NOMO-1 (cell line): ENCODE measurements around the gene POTEJ.
"Not testable (repeated sequence)": the region's sequence is repeated elsewhere in the genome, so short reads cannot be mapped to it uniquely, and the experiment has no call there.

ENCODE experiments used
- DNase-seq, 2 experiments: peaks; one replicate each; lab custom pipeline; 2025; ENCODE audit not compliant: unreplicated experiment in 2 of 2; lab: John Stamatoyannopoulos, UW

Gene POTEJ

DNA sequence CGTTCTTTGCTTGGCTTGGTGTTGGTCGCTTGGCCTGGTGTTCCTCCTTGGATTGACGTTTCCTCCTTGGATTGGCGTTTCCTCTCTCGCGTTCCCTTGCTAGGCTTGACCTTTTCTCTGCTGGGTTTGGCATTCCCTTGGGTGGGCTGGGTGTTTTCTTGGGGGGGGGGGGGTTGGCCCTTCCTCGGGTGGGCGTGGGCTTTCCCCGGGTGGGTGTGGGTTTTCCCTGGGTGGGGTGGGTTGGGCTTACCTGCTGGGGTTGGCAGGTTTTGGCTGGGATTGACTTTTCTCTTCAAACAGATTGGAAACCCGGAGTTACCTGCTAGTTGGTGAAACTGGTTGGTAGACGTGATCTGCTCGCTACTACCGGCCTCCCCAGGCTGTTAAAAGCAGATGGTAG lies at the start of gene POTEJ:
TSS of gene POTEJ (plus strand) at position 301 of the 400 bp plus-strand sequence. CDS start at position 394, 93 bp downstream.
- not testable (repeated sequence) for DNase-seq

DNA sequence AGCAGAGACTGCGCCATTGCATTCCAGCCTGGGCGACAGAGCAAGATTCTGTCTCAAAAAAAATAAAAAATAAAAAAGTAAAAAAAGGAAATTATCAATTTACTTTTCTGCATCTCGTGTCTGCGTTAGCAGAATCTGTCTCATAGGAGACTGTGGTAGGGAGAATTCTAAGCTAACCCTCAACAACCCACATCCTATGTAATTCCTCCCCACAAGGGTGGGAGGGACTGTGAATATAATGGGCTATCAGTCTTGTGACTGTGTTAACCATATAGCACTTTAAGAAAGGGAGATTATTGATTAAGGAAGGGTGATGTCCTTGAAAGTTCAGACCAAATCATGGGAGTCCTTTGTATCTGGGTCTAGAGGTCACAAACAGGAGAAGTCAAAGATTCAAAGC lies 45.1 kb upstream of the POTEJ start:
- not testable (repeated sequence) for DNase-seq

DNA sequence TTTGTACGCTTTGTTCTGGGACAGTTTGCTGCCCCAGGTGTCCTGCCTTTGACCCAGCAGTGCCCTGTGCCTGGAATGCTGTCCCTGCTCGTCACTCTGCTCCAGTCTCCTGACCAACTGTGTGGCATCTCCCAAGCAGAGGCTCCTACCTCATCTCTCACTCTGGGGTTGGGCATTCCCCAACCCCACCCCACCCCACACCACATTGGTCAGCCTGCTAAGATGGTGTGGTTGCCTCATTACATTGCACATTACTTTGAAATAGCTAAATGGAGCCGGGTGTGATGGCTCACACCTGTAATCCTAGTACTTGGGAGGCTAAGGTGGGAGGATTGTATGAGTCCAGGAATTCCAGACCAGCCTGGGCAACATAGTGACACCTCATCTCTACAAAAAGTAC lies 39.3 kb upstream of the POTEJ start:
- DNase-seq: not testable (repeated sequence)

DNA sequence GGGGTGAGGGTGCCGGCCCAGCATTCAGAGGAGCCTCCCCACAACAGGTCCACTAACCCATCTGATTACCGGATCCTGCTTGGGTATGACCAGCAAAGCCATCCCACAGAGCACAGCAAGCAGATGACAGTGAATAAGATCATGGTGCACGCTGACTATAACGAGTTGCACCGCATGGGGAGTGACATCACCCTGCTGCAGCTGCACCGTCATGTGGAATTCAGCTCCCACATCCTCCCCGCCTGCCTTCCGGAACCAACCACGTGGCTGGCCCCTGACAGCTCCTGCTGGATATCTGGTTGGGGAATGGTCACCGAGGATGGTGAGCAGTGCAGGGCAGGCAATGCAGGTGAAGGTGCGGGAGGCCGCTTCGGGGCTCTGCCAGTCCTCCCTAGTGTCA lies 37.0 kb upstream of the POTEJ start:
- not testable (repeated sequence) for DNase-seq

DNA sequence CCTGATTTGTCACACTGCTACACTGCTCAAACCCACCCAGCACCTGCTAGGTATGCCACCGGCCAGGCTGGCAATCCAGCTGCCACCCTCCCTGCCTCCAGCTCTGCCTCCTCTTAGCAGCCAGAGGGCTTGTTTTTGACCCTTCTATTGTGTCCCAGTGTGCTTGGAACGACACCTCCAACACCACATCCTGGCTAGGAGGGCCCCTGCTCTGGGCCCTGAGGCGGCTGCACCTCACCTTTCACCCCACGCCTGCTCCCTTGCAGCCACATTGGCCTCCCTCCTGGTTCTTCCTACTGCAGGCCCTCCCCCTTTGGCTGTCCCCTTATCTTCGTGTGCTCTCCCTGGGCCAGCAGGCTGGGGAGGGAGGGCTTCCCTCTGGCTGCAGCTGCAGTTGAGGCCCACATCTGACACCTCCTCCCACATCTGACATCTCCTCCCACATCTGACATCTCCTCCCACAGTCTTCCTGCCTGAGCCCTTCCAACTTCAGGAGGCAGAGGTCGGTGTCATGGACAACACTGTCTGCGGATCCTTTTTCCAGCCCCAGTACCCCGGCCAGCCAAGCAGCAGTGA lies 34.9 kb upstream of the POTEJ start:
- DNase-seq: not testable (repeated sequence)

DNA sequence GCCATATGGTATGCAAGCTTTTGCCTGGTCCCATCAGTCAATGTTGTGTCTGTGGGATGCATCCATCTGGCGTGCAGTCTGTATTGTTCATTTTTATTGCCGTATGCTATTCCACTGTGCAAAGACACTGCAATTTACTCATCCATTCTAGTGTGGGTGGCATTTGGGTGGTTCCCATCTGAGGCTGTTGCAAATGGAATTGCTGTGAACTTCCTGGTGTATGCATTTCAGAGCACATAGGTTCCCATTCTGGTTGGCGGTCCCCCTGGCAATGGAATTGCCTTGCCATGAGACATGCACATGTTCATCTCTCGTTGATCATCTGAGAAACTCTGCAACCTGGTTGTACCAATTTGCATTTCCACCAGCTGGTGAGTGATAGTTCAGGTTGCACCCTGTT lies 33.7 kb upstream of the POTEJ start:
- DNase-seq: not testable (repeated sequence)

DNA sequence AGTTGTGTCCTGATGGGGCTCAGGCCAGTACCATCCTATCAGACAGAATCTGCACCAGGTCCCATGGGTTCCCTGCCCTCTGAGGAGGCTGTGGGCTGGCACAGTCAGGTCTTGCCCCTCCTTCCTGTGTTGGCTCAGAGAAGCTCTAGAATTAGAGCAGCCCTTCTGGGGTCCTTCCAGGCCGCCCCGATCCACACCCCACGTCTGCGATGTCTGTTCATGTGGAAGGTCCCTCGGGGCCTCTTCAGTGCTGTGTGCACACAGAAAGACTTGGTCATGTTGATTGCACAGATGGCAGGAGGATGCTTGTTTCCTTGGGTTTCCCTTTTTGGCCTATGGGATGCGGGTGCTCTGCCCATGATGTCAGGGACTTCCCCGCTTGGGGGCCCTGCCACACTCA lies 32.1 kb upstream of the POTEJ start:
- not testable (repeated sequence) for DNase-seq

DNA sequence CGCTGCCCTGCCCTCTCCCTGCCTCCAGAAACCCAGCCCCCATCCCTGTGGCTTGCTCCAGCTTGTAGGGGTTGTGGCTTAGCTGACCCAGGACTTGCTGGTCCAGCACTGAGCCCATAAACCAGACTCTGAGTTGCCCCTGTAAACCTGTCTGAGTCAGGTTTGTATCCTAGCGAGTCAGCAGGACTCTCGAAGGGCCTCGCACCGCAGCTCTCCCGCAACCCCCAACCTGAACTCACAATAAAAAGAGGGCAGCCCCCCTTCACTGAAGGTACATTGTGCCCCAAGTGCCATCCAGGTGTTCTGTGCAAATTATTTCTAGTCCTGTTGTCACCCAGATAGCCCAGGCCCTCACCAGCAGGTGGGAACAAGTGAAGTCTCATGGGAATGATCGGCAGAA lies 29.7 kb upstream of the POTEJ start:
- not testable (repeated sequence) for DNase-seq

DNA sequence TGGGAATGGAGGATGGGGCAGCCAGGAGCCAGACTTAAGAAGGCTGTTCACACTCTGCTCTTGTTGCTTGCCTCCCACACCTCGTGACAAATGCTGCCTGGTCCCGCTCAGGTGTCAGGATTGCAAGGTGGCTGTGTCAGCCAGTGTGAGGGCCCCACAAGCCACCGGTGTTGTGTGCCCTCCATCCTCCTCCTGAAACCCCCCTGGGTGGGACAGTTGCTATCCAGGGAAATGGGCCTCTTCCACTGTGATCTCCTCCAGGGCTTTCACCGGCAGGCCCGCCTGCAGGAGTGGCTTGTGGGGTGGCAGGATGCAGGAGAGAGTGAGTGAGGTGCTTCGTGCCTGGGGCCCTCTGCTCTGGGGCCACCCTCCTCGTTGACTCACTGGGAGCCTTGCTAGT lies 28.3 kb upstream of the POTEJ start:
- not testable (repeated sequence) for DNase-seq

DNA sequence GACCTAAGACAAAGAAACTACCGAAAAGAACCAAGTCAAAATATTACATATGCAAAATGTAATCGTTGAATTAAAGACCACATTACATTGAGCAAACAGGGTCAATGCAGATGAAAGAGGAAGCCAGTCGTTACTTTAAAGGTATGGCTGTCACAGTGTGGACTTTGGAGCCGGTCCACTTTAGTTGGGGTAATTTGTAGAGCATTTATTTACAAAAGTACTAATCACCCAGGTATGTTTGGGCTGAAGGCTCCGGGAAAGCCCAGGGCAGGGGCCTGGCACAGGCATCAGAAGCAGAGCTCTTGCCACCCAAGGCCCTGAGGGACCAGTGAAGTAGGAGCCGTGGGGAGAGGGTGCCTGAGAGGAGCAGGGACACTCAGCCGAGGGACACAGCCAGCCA lies 27.7 kb upstream of the POTEJ start:
- not testable (repeated sequence) for DNase-seq

DNA sequence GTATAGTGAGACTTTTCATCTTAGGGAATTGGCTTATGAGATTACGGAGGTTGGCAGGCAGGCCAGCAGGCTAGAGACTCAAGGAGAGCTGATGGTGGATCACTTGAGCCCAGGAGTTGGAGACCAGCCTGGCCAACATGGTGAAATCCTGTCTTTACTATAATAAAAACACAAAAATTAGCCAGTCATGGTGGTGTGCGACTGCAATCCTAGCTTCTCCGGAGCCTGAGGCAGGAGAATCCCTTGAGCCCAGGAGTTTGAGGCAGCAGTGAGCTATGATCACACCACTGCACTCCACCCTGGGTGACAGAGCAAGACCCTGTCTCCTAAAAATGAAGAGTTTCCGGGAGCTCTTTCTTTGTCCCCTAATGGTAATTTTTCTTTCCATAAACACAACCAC lies 26.5 kb upstream of the POTEJ start:
- DNase-seq: not testable (repeated sequence)

DNA sequence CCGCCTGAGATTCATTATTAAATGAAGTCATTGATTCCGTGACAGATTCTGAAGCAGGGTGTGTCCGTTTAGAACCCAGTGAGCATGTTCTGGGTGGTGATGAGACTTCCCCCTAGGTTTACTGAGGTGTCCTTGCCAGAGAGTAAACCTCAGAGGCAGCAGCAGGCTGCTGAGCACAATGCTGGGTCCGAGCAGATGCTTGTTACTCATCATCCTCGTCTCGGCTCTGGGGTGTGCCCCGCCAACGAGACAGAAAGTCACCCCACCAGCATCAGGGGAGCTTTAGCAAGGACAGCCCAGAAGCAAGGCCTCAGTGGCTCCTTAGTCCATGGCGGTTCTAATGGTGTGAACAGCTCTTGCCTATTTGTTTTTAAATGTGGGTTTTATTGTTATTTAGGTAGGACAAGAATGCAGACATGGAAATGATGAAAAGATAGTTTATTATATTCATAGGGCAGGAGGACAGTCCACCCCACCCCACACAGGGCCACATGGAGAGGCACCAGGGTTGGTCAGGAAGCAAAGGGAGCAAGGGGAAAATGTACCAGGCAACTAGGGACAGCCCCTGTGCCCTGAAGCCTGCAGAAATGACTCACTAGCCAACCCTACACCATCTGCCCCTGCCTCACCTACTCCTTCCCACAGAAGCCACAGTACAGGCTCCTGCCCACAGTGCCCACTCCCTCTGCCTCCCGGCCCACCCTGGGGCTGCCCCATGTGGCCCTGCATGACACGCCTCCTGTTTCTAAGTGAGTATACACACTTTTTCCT lies 22.4 kb upstream of the POTEJ start:
- not testable (repeated sequence) for DNase-seq

DNA sequence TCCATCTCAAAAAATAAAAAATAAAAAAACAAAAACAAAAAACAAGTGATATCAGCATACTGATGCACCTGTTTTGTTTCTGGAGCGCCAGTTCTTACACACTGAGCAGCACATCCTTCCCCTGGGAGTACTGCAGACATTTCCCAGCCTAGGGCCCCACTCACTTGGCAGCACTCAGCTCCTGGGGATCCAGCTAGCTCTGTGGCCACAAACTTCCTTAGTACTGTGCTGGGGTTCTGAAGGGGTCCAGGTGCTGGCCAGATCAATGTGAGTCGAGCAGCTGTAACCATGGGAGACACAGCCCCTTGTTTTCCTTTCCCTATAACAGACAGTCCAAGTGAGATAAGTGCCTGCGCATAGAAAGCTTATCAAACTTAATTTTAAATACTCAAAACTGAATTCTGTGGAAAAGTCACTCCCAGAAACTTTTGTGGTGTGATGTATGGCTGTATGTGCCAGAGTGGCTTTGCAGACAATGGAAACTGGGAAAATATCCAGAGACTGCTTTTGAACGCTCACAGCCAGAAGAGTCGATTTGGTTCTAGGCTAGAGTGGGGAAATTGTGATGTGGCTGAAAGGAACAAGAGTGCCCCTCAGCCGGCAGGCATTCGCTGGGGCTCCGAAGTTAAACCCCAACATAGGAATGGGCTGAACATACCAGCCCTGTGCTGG lies 20.9 kb upstream of the POTEJ start:
- DNase-seq: not testable (repeated sequence)

DNA sequence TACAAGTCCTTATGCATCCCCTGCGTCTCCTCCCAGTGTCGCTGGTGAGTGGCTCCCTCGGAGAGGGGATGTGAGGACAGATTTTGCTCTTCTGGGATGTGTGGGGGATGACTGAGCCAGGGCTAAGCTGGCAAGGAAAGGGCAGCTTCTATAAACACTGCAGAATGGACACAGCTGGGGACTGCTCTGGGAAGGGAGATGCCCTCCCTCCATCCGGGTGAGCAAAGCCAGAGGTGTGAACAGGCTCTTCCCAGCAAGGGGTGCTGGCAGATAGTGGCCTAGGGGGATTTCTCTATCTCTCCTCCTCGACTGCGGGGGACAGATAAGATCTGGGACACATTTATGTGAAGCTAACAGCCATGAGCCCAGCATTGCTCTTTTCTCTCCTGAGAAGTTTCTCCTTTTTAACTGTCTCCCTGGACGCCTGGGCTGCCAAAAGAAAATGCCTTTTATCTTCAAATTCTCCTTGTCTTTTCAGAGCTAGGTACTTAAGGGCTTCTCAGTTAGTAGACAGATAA lies 20.3 kb upstream of the POTEJ start:
- not testable (repeated sequence) for DNase-seq

DNA sequence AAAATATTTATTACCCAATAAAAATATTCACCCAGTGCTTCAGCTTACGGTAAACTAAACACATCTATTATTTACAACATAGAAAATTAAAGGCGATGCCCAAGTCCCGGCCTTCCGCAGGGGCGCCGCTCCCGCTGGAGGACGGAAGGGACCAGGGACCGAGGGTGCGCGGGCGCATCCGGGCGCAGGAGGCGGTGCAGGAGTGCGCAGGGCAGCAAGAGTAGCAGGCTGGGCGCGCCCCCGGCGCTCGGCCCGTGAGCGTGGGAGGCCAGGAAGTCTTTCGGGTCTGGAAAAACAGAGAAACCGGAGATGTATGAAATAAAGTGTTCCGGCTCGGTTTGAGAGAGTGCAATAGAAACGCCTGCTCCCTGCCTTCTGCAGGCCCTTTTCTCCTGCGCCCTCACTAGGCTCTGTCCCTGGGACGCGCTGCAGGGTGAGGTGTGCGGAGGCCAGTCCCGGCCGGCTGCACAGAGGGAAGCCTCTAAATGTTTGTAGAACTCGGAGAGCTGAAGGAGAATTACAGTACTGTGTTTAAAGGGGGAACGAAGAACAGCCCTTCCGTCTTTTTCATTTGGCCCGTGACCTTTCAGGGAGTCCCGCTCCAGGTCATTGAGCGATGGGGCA lies 18.3 kb upstream of the POTEJ start:
- DNase-seq: not testable (repeated sequence)

DNA sequence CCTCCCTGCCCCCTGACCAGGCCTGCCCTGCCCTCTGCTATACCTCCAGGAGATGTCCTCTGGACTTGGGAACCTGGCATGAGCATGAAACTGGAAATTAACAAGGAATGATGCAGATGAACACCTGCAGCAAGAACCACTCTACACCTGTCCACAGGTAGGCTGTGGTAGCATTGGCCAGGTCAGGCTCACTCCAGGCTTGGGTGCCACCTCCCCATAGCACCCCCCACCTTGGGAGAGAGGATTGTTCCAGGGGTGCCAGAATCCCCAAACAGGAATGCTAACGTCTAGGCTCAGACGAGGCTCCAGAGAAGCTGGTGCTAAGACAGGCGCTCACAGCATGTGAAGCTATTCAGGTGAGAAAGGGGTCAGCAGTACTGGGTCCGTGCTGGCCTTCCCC lies 17.2 kb upstream of the POTEJ start:
- not testable (repeated sequence) for DNase-seq

DNA sequence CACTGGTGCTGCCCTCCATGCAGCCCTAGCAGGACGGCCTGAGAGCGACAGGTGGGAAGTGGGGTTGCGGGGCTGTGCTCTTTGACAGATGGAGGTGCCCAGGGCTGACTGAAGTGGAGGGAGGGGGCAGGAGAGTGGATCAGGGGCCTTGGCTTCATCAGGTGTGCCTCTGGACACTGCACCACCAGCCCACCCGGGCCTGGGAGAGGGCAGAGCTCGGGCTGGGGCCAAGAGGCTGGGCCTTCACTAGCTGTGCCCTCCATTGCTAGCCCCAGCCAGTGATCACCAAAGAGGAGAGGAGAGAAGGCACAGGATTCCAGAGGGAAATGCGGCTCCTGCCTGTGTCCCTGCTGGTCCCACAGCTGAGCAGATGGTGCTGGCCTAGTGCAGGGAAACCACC lies 14.5 kb upstream of the POTEJ start:
- DNase-seq: not testable (repeated sequence)

DNA sequence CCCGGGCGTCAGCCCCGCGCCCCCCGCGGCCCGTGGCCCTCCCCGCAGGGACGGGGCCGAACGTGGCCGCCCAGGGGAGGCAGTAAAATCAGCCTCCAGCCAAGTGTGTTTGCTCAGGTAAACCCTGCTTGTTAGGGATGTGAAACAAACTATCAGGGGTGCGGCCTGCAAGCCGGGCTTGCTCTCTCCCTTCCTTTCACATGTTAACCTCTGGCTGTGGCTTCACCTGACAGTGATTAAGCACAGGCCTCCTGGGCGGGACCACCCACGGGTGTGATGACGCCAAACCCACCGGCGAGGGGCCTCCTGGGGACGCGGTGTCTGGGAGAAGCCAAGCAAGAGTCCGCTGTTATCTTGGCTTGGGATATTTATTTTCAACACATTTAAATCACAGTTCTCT lies 13.2 kb upstream of the POTEJ start:
- not testable (repeated sequence) for DNase-seq

DNA sequence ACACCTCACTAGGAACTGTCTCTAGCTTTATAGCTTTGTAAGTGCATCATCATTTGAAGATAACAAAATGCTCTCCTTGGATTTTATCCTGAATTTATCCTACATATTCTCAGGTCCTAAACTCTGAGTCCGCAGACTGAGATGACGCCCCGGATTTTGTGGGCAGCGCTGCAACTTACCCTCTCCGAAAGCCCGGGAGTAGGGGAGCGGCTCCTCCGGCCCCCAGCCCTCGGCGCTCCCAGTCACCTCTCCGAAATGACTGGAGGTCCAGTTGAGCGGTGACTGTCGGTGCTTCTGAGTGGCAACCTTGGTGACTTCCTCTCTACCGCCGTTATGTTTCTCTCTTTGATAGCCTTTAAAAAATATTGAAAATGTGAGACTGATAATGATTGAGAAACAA lies 12.8 kb upstream of the POTEJ start:
- not testable (repeated sequence) for DNase-seq

DNA sequence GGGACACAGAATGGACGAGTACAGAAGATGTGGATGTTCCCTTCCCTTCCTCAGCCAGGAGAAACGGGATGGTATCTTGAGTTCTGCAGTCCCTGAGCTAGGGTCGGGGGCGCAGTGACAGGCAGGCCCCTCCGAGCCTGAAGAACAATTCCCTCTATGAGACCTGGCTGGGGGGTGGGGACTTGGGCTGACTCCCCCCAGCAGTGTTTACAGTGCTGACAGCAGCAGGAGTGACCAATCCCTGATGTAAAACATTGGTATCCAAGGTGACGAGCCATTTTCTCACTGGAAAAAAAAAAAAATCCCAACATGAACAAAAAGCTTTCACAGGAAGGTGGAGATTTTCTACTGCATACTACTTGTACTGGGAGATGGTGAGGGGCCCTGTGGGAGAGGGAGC lies 11.8 kb upstream of the POTEJ start, which contains the start of gene CFC1:
TSS of gene CFC1 (minus strand) at position 183 of the 400 bp plus-strand sequence. CDS start 288 bp downstream, outside the sequence.
- DNase-seq: not testable (repeated sequence)

DNA sequence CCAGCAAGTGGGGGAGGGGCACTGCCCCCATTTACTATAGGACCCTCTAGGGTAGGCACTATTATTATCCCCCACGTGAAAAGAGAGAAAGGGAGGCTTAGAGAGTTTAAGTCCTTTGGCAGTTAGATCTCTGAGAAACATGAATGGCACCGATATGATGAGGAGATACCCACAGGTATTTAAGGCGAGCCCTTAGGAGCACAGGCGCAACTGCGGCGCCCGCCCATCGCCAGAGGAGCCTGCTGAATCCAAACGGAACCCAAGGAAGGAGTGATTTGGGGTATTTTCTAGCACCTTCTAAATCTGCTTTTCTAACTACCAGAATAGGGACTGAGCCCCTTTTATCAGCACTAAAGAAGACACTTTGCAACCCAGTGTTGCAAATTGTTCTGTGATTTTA lies 11.3 kb upstream of the POTEJ start:
- DNase-seq: not testable (repeated sequence)
